T-helper 1 cell treated with Interleukin-12 subunit alpha and Interleukin-12 subunit beta and Interleukin-4 antibody, amounts not matched to agents 30 μg/mL and 1 μg/mL, for 36 hours (primary cell): ENCODE measurements around the gene PIK3CB.

Experiments
- H3K27ac Mint-ChIP-seq: one replicate; pipeline ENCODE4 v1.8.0; 2021; ENCODE audit warnings: mild to moderate bottlenecking, mixed read lengths
- H3K27me3 Mint-ChIP-seq: one replicate; pipeline ENCODE4 v1.8.0; 2021; ENCODE audit warnings: low read depth, mixed read lengths
- H3K36me3 Mint-ChIP-seq: one replicate; pipeline ENCODE4 v1.8.0; 2021; ENCODE audit warnings: low read depth, mixed read lengths
- H3K4me1 Mint-ChIP-seq: one replicate; pipeline ENCODE4 v1.8.0; 2021; ENCODE audit warnings: low read depth, mixed read lengths
- H3K4me3 Mint-ChIP-seq: one replicate; pipeline ENCODE4 v1.8.0; 2021; ENCODE audit warnings: mild to moderate bottlenecking, moderate library complexity, mixed read lengths
- H3K9me3 Mint-ChIP-seq: one replicate; pipeline ENCODE4 v1.8.0; 2021; ENCODE audit warnings: mixed read lengths

PIK3CB gene

DNA sequence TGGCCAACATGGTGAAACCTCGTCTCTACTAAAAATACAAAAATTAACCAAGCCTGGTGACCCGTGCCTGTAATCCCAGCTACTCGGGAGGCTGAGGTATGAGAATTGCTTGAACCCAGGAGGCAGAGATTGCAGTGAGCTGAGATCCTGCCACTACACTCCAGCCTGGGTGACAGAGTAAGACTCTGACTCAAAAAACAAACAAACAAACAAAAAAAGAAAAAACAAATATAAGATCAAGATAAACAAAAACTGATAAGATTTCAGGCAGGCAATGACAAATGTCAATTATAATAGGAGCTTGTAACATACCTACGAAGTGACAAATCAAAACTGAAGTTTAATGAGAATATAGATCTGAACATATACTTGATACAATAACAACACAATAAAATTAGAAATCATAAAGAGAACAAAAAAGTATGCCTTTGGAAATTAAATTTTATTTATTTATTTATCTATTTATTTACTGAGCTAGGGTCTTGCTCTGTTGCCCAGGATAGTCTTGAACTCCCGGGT lies 155.8 kb downstream of the PIK3CB start:
- Mint-ChIP-seq H3K9me3 (peaks cover 19% of the 10 kb centered on the region), H3K27ac (no peak overlapping the region), H3K4me1 (peaks cover 2% of the 10 kb centered on the region), H3K4me3 (no peak overlapping the region), H3K36me3 (peaks cover 24% of the 10 kb centered on the region), H3K27me3 (no peaks in the 10 kb centered on the region)

DNA sequence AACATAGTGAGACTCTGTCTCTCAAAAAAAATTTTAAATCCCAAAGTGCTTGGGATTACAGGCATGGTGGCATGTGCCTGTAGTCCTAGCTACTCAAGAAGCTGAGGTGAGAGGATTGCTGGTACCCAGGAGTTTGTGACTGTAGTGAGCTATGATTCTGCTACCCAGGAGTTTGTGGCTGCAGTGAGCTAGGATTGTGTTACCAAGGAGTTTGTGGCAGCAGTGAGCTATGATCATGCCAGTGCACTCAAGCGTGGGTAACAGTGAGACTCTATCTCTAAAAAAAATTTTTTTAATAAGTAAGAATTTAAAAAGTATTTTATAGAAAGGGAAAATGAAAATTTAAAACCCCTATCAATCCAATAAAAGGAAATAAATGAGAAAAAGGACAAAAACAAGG lies 156.6 kb downstream of the PIK3CB start:
- peaks cover 3% of the 10 kb centered on the region for H3K4me1 Mint-ChIP-seq

DNA sequence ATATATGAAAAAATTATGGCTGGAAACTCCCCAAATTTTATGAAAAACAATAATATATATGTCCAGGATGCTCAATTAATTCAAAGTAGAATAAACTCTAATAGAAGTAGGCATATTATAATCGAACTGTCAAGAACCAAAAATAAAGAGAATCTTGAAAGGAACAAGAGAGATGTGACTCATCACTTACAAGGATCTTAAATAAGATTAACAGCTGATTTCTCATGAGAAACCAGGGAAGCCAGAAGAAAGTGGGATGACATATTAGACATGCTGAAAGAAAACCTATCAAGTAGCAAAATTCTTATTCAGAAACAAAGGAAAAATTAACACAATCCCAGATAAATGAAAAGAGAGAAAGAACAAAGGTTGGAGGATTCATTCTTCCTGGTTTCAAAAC lies 159.3 kb downstream of the PIK3CB start:
- Mint-ChIP-seq H3K4me1 (peaks cover 3% of the 10 kb centered on the region), H3K27ac (no peak overlapping the region), H3K27me3 (no peaks in the 10 kb centered on the region), H3K4me3 (no peak overlapping the region), H3K36me3 (peaks cover 34% of the 10 kb centered on the region), H3K9me3 (peaks cover 21% of the 10 kb centered on the region)

More for the DNA sequence above, 156.6 kb downstream of the PIK3CB start:
- peaks cover 29% of the 10 kb centered on the region for H3K36me3 Mint-ChIP-seq
- H3K27me3 Mint-ChIP-seq: no peaks in the 10 kb centered on the region
- peaks cover 21% of the 10 kb centered on the region for H3K9me3 Mint-ChIP-seq
- H3K27ac Mint-ChIP-seq: no peak overlapping the region
- no peak overlapping the region for H3K4me3 Mint-ChIP-seq

DNA sequence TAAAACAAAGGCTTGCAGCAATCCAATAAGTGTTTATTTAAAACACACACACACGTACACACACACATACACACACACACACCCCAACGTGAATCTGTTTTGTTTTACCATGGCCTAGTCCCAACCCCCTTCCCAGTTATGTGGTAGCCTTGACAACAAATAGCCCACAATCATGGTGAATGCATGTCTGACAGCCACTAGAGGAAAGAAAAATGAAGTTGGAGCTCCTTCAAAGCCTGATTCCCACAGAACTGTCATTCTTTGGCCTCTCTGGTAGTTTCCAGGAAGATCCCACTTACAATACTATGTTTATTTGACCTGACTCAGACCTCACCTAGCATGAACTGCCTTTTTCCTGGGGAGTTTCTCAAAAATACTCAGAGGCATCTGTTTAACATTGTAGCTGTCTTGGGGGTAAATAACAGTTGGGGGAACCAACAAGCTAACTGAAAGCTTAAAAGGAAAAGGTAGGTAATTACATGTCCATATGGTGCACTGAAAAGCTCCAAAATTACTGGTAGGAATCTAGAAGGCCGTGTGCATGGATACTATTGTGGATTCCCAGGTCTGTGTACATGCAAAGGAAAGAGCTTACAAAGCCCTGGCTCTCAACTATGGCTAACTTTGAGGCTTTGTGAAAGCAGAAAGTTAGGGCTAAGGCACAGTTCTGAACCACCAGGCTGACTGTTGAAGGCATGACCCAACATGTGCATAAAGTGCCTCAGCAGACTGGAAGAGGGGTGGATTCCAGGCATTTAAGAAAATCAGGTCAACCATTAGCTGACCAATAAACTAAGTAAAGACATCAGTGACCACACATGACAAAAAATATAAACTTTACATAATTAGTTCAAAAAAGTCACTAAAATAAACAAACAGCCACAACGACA lies 160.8 kb downstream of the PIK3CB start:
- Mint-ChIP-seq H3K27me3 (no peaks in the 10 kb centered on the region), H3K4me3 (no peak overlapping the region), H3K36me3 (peaks cover 36% of the 10 kb centered on the region), H3K9me3 (peaks cover 21% of the 10 kb centered on the region), H3K4me1 (peaks cover 3% of the 10 kb centered on the region), H3K27ac (no peak overlapping the region)

DNA sequence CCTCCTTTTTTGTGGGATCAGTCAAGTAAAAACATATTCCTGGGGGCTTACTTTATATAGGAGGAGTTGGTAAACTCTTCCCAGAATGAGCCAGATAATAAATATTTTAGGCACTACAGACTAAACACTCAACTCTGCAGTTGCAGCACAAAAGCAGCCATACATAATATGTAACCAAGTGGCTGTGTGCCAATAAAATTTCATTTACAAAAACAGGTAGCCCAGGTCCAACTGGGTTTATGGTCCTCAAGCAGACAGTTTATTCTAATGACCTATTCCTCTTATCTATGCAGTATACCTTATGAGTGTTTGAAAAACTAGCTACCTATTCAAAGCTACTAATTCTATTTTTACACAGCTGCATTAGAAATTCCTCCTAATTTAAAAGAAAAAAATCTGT lies 164.3 kb downstream of the PIK3CB start:
- Mint-ChIP-seq H3K27me3 (no peaks in the 10 kb centered on the region), H3K4me3 (no peak overlapping the region), H3K9me3 (peaks cover 12% of the 10 kb centered on the region), H3K27ac (no peak overlapping the region), H3K4me1 (peaks cover 3% of the 10 kb centered on the region), H3K36me3 (peaks cover 28% of the 10 kb centered on the region)

DNA sequence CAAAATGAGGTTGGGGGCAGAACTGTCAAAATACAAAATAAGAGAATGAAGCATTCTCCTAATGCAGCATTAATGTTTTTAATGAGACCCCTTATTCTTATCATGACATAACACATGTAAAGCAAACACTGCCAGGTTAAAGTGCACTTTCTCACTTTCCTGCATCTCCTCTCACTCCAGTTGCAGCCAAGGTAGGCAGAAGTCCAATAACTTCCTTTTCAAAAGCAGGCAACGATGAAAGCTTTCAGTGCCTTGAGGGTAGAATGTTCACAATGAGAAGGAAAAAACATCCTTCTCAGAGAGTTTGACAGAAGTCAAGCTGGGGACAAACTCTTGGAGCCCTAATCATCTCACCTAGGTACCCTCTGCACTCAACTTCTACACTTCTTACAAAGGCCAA lies 166.6 kb downstream of the PIK3CB start:
- Mint-ChIP-seq H3K27me3 (no peaks in the 10 kb centered on the region), H3K4me3 (no peak overlapping the region), H3K27ac (no peak overlapping the region), H3K9me3 (no peaks in the 10 kb centered on the region), H3K4me1 (no peaks in the 10 kb centered on the region), H3K36me3 (peaks cover 30% of the 10 kb centered on the region)

DNA sequence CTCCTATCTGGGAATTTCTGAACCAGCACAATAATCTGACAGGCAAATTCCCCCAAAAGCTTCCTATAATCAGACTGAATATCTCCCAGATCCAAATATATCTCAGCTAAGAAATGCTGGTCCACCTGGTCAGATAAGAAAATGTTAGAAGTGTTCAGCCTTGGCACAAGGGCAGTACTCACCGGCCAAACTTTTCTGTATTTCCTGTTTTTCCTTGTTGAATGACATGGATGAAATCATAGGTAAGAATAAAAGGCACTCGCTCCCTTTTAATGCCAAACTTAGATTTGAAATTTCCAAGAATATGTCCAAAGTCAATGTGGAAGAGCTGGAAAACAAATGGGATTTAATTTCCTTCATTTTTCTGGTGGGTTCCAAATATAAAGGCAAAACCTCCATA lies 177.2 kb downstream of the PIK3CB start:
- no peak overlapping the region for H3K4me3 Mint-ChIP-seq
- H3K4me1 Mint-ChIP-seq: no peaks in the 10 kb centered on the region
- H3K27me3 Mint-ChIP-seq: no peaks in the 10 kb centered on the region
- H3K36me3 Mint-ChIP-seq: peaks cover 24% of the 10 kb centered on the region
- H3K9me3 Mint-ChIP-seq: no peaks in the 10 kb centered on the region
- H3K27ac Mint-ChIP-seq: no peak overlapping the region

DNA sequence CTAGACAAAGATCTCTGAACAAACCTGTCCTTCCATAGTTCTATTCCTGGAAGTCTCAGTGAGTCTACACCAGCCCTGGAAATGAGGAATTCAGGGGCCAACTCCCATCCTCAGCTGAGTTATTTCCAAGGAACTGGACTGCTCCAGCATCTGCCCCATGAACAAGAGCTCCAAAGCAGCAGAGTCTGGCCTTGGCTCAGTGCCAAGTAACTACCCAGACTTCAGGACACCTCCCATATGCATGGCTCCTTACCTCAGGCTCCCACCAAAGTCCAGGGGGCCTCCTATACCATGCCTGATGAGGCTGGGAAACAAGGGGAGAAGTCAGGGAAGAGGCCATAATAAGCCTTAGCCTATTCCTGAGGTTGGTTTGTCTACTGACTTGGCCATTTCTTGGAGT lies 181.2 kb downstream of the PIK3CB start:
- no peak overlapping the region for H3K27ac Mint-ChIP-seq
- H3K9me3 Mint-ChIP-seq: peaks cover 9% of the 10 kb centered on the region
- H3K4me3 Mint-ChIP-seq: no peak overlapping the region
- no peaks in the 10 kb centered on the region for H3K4me1 Mint-ChIP-seq
- H3K27me3 Mint-ChIP-seq: no peaks in the 10 kb centered on the region
- peaks cover 38% of the 10 kb centered on the region for H3K36me3 Mint-ChIP-seq

DNA sequence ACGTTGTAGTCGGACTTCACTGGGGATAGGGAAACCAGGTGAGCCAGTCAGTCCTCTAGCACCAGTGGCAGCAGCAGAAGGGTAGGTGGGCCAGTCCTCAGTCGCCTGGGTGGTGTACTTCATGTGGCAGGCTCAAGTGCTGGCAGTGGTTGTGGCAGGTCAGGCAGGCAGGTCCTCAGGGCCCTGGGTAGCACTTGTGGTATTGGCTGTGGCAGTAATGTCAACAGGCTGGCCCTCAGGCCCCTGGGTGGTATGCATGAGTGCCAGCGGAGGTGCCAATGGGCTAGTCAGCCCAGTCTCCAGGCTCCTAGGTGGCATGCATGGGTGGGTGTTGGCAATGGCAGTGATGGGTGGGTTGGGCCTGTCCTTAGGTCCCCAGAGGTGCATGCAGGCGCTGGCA lies 185.6 kb downstream of the PIK3CB start:
- no peaks in the 10 kb centered on the region for H3K27me3 Mint-ChIP-seq
- peaks cover 44% of the 10 kb centered on the region for H3K9me3 Mint-ChIP-seq
- no peak overlapping the region for H3K27ac Mint-ChIP-seq
- H3K36me3 Mint-ChIP-seq: peaks cover 40% of the 10 kb centered on the region
- H3K4me3 Mint-ChIP-seq: no peak overlapping the region
- no peaks in the 10 kb centered on the region for H3K4me1 Mint-ChIP-seq

DNA sequence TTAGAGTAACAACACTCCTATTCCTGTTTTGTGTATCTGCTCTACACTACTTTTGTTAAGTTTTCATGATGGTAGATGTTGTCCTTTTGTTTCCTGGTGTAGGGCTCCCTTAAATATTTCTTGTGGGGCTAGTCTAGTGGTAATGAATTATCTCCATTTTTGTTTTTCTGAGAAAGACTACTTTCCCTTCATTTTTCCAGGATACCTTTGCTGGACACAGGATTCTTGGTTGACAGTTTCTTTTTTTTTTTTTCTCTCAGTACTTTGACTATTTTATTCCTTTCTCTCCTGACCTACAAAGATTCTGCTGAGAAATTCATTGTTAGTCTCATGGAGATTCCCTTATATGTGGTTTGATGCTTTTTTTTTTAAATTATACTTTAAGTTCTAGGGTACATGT lies 188.2 kb downstream of the PIK3CB start:
- Mint-ChIP-seq H3K4me1 (no peaks in the 10 kb centered on the region), H3K9me3 (peaks cover 52% of the 10 kb centered on the region), H3K36me3 (peaks cover 34% of the 10 kb centered on the region), H3K27me3 (no peaks in the 10 kb centered on the region), H3K4me3 (no peak overlapping the region), H3K27ac (no peak overlapping the region)

DNA sequence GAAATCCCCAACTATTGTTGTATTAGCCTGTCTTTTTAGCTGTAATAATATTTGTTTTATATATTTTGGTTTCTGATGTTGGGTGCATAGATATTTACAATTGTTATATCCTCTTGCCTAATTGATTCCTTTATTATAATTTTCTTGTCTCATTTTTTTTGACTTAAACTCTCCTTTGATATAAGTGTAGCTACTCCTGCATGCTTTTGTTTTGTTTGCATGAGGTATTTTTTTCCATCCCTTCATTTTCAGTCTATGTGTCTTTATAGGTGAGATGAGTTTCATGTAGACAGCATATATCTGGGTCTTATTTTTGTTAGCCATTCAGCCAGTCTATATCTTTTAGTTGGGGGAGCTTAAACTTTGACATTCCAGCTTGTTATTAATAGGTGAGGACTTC lies 188.7 kb downstream of the PIK3CB start:
- no peaks in the 10 kb centered on the region for H3K4me1 Mint-ChIP-seq
- peaks cover 34% of the 10 kb centered on the region for H3K36me3 Mint-ChIP-seq
- no peaks in the 10 kb centered on the region for H3K27me3 Mint-ChIP-seq
- peaks cover 52% of the 10 kb centered on the region for H3K9me3 Mint-ChIP-seq
- no peak overlapping the region for H3K4me3 Mint-ChIP-seq
- no peak overlapping the region for H3K27ac Mint-ChIP-seq

DNA sequence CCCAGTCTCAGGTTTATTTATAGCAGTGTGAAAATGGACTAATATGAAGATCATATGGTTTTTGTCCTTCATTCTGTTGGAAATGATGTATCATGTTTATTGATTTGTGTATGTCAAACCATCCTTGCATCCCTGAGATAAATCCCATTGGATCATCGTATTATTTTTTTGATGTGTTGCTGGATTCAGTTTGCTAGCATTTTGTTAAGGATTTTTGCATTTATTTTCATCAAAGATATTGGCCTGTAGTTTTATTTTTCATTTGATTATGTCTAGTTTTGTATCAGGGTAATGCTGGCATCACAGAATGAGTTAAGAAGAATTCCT lies 191.8 kb downstream of the PIK3CB start:
- H3K4me3 Mint-ChIP-seq: no peak overlapping the region
- H3K27ac Mint-ChIP-seq: no peak overlapping the region
- no peaks in the 10 kb centered on the region for H3K4me1 Mint-ChIP-seq
- H3K27me3 Mint-ChIP-seq: no peaks in the 10 kb centered on the region
- peaks cover 13% of the 10 kb centered on the region for H3K36me3 Mint-ChIP-seq
- peaks cover 39% of the 10 kb centered on the region for H3K9me3 Mint-ChIP-seq

DNA sequence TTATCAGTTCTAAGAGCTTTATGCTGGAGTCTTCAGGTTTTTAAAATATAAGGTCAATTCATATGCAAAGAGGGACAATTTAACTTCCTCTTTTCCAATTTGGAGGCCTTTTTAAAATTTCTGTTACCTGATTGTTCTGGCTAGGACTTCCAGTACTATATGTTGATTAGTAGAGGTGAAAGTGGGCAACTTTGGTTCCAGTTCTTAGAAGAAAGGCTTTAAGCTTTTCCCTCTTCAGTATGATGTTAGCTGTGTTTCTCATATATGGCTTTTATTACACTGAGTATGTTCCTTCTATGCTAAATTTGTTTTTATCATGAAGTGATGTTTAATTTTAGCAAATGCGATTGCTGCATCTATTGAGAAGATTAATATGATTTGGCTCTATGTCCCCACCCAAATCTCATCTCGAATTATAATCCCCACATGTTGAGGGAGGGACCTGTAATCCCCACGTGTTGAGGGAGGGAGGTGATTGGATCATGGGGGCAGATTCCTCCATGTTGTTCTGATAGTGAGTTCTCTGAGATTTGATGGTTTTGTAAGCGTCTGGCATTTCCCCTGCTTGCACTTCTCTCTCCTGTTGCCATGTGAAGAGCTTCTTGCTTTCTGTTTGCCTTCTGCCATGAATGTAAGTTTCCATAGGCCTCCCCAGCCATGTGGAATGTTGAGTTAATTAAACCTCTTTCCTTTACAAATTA lies 192.4 kb downstream of the PIK3CB start:
- H3K4me1 Mint-ChIP-seq: no peaks in the 10 kb centered on the region
- peaks cover 10% of the 10 kb centered on the region for H3K36me3 Mint-ChIP-seq
- H3K4me3 Mint-ChIP-seq: no peak overlapping the region
- H3K27ac Mint-ChIP-seq: no peak overlapping the region
- H3K27me3 Mint-ChIP-seq: no peaks in the 10 kb centered on the region
- peaks cover 36% of the 10 kb centered on the region for H3K9me3 Mint-ChIP-seq

DNA sequence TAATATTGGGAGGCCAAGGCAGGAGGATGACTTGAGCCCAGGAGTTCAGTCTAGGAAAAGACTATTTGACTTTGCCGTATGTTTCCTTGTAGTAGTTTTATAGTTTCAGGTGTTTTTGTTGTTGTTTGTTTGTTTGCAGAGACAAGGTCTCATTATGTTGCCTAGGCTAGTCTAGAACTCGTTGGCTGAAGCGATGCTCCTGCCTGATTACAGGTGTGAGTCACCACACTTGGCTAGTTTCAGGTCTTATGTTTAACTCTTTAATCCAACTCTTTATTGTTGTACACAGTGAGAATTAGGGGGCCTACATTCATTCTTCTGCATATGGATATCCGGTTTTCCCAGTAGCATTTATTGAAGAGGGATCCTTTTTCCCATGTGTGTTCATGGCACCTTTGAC lies 194.2 kb downstream of the PIK3CB start:
- H3K36me3 Mint-ChIP-seq: peaks cover 3% of the 10 kb centered on the region
- H3K27me3 Mint-ChIP-seq: no peaks in the 10 kb centered on the region
- no peak overlapping the region for H3K27ac Mint-ChIP-seq
- no peaks in the 10 kb centered on the region for H3K4me1 Mint-ChIP-seq
- no peak overlapping the region for H3K4me3 Mint-ChIP-seq
- H3K9me3 Mint-ChIP-seq: peaks cover 21% of the 10 kb centered on the region

DNA sequence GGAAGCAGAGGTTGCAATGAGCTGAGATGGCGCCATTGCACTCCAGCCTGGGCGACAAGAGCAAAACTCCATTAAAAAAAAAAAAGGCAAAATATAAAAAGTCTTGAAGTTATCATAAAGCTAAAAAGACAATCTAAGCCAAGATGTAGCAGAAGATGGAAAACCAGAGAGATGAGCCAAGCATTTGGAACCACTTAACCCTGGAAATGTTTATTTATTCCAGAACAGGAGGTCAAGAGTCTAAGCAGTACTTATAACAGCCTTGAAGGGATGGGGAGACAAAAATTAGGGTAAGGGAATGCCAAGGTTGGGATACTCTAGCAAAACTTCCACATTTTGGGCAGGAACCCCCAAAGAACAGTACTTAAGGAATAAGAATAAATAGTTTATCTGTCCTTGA lies 196.1 kb downstream of the PIK3CB start:
- Mint-ChIP-seq H3K9me3 (peaks cover 7% of the 10 kb centered on the region), H3K4me3 (no peak overlapping the region), H3K27ac (no peak overlapping the region)

More for the DNA sequence above, 196.1 kb downstream of the PIK3CB start:
- Mint-ChIP-seq H3K4me1 (no peaks in the 10 kb centered on the region), H3K36me3 (peaks cover 5% of the 10 kb centered on the region), H3K27me3 (no peaks in the 10 kb centered on the region)
